Ishikawa (cell line): ENCODE results near the gene ELMO1.

ENCODE experiments used
- CEBPB ChIP-seq: IDR thresholded peaks from 2 replicates; pipeline ENCODE4 v1.6.1; 2012
- CREB1 ChIP-seq: IDR thresholded peaks from 2 replicates; pipeline ENCODE4 v1.6.1; 2012; ENCODE audit warnings: low read depth
- EGR1 ChIP-seq: IDR thresholded peaks from 2 replicates; pipeline ENCODE4 v1.6.1; 2012
- EP300 ChIP-seq: IDR thresholded peaks from 2 replicates; pipeline ENCODE4 v1.6.1; 2012; ENCODE audit warnings: borderline replicate concordance
- NFIC ChIP-seq: IDR thresholded peaks from 2 replicates; pipeline ENCODE4 v1.6.1; 2012
- RAD21 ChIP-seq: IDR thresholded peaks from 2 replicates; pipeline ENCODE4 v1.6.1; 2012; ENCODE audit warnings: low read depth
- REST ChIP-seq: IDR thresholded peaks from 2 replicates; pipeline ENCODE4 v1.6.1; 2012; ENCODE audit warnings: low read depth, mild to moderate bottlenecking
- TAF1 ChIP-seq: IDR thresholded peaks from 2 replicates; pipeline ENCODE4 v1.6.1; 2012; ENCODE audit warnings: low read depth, mild to moderate bottlenecking
- TCF12 ChIP-seq: IDR thresholded peaks from 2 replicates; pipeline ENCODE4 v1.6.1; 2012; ENCODE audit warnings: low read depth
- TEAD4 ChIP-seq: IDR thresholded peaks from 2 replicates; pipeline ENCODE4 v1.6.1; 2012
- USF1 ChIP-seq: IDR thresholded peaks from 2 replicates; pipeline ENCODE4 v1.6.1; 2012
- ZBTB7A ChIP-seq: IDR thresholded peaks from 2 replicates; pipeline ENCODE4 v1.6.1; 2012; ENCODE audit warnings: low read depth

- TF ChIP-seq TEAD4 = no peak
- no peak for TF ChIP-seq EGR1
- no peak for TF ChIP-seq REST
- TF ChIP-seq CREB1 = no peak
- TF ChIP-seq TAF1 = no peak
- no peak for TF ChIP-seq NFIC
- no peak for TF ChIP-seq EP300
- no peak for TF ChIP-seq USF1
- no peak for TF ChIP-seq CEBPB
- no peak for TF ChIP-seq ZBTB7A
- no peak for TF ChIP-seq RAD21
- TF ChIP-seq TCF12 = no peak
Measured at GRCh38 chr7:37212051-37212450, 236.6 kb downstream of the ELMO1 start.
